Mesodermal cell (in vitro differentiated cells): ENCODE measurements around the gene ADGRV1.
A peak's percentile ranks its signal among the peaks of the same experiment; 100 is the strongest.
"Not testable (repeated sequence)": the region's sequence is repeated elsewhere in the genome, so short reads cannot be mapped to it uniquely, and the experiment has no call there.

ENCODE experiments used
- H3K27ac ChIP-seq: 2 replicates; pipeline ENCODE4 v1.7.0; 2013; ENCODE audit warnings: mild to moderate bottlenecking, low read depth, low read length, moderate library complexity; ENCODE audit not compliant: severe bottlenecking
- H3K36me3 ChIP-seq: 2 replicates; pipeline ENCODE4 v1.7.1; 2013; ENCODE audit warnings: mild to moderate bottlenecking, low read length, moderate library complexity; ENCODE audit not compliant: control insufficient read depth, insufficient read depth
- H3K4me1 ChIP-seq: one replicate; pipeline ENCODE4 v1.7.1; 2013; ENCODE audit warnings: mild to moderate bottlenecking, low read length; ENCODE audit not compliant: insufficient read depth, control insufficient read depth, poor library complexity, severe bottlenecking
- H3K4me3 ChIP-seq: 2 replicates; pipeline ENCODE4 v1.7.0; 2013; ENCODE audit warnings: low read length, control low read depth, mild to moderate bottlenecking; ENCODE audit not compliant: insufficient read depth, poor library complexity, severe bottlenecking; ENCODE audit errors: extremely low read depth
- H3K9me3 ChIP-seq: 2 replicates; pipeline ENCODE4 v1.7.1; 2013; ENCODE audit warnings: mild to moderate bottlenecking, low read length, moderate library complexity; ENCODE audit not compliant: control insufficient read depth
- WGBS, 2 experiments: methylation state at CpG; one replicate each; pipeline ENCODE4 v1.1.5; 2013; ENCODE audit warnings: missing lambda C conversion rate in 2 of 2; ENCODE audit not compliant: insufficient coverage in 2 of 2; 5-methylcytosine and 5-hydroxymethylcytosine counted together

The ADGRV1 gene

DNA sequence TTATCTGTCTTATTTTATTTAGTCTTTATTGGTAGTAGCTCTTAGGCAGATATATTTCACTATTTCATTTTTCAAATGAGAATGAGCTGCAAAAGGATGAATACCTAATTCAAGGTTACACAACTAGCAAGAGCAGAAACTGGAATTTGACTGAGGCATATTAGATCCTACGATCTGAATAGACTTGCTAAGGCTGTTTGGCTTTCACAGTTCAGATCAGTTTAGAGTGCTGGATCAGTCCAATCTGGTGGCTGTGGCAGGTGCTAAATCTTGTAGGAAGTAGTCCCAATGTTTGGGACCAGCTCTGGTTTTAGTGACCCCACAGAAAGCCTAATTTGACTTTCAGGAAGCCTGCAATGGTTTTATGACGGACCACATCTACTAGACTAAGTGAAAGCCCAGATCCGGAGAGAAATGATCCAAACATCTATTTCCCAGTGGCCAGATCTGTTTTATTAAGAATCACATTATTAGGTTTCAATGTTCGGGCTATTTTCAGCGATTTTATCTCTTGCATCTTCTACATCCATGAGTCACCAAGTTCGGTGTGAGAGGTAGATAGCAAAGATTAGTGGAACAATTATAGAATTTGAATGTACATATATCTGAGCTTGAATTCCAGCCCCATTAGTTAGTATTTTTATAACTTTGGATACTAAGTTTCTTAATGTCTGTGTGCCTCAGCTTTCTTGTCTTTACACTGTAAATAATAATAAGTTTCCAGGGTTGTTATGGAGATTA lies 359.5 kb downstream of the ADGRV1 start:
- Histone ChIP-seq H3K4me1 (peaks cover 10% of the 10 kb centered on the region), H3K9me3 (no peaks in the 10 kb centered on the region), H3K36me3 (no peaks in the 10 kb centered on the region), H3K27ac (no peak overlapping the region), H3K4me3 (no peak overlapping the region)
- 94 to 100% methylated on average over 2 to 3 of the region's 6 CpGs for WGBS, 2 experiments

DNA sequence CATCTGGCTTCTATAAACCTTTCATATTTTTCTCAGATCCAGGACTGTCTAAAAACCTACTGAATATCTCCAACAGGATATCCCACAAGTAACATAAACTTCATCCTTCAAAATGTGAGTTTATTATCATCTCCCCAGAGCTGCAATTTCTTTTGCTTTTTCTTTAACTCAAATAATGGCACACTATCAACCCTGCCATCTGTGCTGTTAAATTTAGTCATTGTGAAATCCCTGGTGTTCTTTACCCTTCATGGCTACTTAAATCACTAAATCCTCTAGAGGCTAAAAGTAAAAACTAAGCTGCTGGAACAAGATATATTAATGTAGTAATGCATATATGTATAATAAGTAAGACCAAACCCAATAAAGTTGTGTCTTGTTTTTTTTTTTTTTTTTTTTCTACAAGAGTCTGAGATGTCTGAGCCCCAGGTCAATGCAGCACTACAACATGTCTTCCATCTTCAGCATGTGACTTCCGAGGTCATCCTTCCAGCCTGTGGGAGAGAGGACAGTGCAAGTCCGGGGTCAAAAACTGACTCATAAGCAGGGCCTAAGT lies 362.9 kb downstream of the ADGRV1 start:
- no peak overlapping the region for H3K4me3 ChIP-seq
- WGBS, 2 experiments, result no CpG with 5 or more reads among the region's 2 CpGs
- H3K4me1 ChIP-seq, result no peaks in the 10 kb centered on the region
- no peak overlapping the region for H3K27ac ChIP-seq
- no peaks in the 10 kb centered on the region for H3K9me3 ChIP-seq
- no peaks in the 10 kb centered on the region for H3K36me3 ChIP-seq

DNA sequence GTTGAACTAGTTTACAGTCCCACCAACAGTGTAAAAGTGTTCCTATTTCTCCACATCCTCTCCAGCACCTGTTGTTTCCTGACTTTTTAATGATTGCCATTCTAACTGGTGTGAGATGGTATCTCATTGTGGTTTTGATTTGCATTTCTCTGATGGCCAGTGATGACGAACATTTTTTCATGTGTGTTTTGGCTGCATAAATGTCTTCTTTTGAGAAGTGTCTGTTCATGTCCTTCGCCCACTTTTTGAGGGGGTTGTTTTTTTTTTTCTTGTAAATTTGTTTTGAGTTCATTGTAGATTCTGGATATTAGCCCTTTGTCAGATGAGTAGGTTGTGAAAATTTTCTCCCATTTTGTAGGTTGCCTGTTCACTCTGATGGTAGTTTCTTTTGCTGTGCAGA lies 365.6 kb downstream of the ADGRV1 start:
- not testable (repeated sequence) for H3K36me3 ChIP-seq, H3K9me3 ChIP-seq, H3K4me1 ChIP-seq, H3K27ac ChIP-seq, H3K4me3 ChIP-seq
- 100% methylated on average over 1 of the region's 2 CpGs; no CpG with 5 or more reads in 1 of the 2 experiments for WGBS, 2 experiments

DNA sequence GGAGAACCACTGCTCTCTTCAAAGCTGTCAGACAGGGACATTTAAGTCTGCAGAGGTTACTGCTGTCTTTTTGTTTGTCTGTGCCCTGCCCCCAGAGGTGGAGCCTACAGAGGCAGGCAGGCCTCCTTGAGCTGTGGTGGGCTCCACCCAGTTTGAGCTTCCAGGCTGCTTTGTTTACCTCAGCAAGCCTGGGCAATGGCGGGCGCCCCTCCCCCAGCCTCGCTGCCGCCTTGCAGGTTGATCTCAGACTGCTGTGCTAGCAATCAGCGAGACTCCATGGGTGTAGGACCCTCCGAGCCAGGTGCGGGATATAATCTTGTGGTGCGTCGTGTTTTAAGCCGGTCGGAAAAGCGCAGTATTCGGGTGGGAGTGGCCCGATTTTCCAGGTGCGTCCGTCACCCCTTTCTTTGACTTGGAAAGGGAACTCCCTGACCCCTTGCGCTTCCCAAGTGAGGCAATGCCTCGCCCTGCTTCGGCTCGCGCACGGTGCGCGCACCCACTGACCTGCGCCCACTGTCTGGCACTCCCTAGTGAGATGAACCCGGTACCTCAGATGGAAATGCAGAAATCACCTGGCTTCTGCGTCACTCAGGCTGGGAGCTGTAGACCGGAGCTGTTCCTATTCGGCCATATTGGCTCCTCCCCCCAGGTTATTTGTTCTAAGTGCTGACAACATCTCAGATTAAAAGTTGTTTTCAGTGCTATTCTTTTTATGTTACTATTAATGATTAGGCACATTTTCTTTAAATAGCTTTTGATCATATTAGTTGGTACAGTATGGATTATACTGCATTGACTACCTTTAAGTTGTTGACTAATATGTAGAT lies 370.6 kb downstream of the ADGRV1 start:
- not testable (repeated sequence) for H3K9me3 ChIP-seq, H3K27ac ChIP-seq, H3K36me3 ChIP-seq
- H3K4me1 ChIP-seq, result peaks cover 20% of the 10 kb centered on the region
- peak overlapping the region; percentile 18 for H3K4me3 ChIP-seq
- WGBS, 2 experiments, result 59 to 61% methylated on average over 6 to 13 of the region's 29 CpGs

DNA sequence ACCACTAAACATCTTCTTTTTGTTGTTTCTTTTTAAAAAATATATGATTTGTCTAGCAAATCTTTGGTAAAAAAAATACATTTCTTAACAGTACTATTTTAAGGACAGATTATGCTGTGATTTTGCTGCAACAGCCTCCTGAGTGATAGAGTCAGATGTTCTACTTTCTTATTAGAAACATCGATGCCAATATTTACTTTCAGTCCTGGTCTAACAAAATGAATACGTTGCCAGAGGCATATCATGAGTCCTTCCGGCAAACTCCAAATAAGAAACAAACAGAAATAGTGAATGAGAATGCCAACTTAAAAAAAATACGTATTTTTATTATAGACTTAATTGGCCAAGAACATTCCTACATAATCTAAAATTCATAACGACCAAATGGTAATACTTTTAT lies 371.5 kb downstream of the ADGRV1 start:
- Histone ChIP-seq H3K36me3 (no peaks in the 10 kb centered on the region), H3K9me3 (peaks cover 8% of the 10 kb centered on the region), H3K4me3 (no peak overlapping the region), H3K27ac (no peak overlapping the region), H3K4me1 (peaks cover 20% of the 10 kb centered on the region)
- 83% methylated on average over 1 of the region's 5 CpGs; no CpG with 5 or more reads in 1 of the 2 experiments for WGBS, 2 experiments

DNA sequence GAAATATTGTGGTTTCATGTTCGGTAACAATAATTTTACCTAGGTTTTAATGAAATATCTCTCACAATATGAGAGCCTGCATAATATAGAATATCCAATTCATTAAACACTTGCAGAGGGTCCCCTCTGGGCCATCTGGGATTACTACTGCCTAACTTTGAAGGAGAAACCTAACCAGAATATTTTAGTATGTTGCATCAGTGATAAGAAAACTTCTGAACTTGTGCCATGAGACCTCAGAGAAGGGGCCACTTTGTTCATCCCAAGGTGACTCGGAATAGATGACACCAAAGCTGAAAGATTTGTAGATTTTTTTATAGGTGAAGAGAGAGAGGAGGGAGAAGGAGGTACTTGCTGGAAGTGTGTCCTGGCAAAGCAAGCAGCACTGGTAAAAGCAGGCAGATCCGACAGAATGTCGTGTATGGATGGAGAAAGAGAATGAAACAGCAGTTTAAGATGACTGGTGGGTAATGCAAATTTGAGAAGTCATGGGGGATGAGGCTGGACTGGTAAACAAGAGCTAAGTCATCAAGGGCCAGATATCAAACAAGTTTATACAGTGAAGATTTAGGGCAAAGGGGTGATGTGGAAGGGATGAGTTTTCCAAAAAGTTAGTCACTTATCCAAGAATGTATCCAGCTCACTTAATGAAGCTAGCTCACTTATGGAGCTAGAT lies 372.3 kb downstream of the ADGRV1 start:
- no peak overlapping the region for H3K4me3 ChIP-seq
- H3K4me1 ChIP-seq, result peaks cover 20% of the 10 kb centered on the region
- no peaks in the 10 kb centered on the region for H3K36me3 ChIP-seq
- H3K9me3 ChIP-seq, result peaks cover 8% of the 10 kb centered on the region
- 78 to 80% methylated on average over 3 of the region's 4 CpGs for WGBS, 2 experiments
- no peak overlapping the region for H3K27ac ChIP-seq

DNA sequence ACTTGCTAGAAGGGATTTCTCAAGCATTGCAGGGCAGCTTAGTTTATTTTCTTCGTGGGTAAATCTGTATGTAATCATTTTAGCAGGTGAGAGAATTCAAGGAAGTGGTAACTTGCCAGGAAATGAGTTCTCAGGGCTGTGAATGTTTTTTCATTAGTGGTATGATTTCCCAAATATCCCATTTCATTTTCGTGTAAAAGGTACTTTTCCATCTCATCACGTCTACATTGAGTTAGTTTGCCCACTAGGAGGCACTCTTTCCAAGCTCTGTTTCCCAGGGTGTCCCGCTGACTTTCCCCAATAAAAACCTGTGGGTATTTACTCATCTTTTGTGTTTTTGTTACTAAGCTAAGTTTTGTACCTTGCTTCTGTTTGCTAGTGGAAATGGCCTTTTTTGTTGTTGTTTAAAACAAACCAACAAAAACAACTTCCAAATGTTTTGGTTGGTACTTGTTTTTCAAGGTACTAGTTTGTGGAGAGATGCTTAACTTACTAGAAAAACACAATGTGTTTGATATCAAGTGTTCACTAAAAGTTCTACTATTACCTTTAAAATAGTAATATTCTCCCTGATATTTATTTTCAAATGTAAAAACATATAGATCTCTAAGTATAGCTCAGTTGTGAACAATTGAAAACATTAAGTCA lies 373.6 kb downstream of the ADGRV1 start:
- H3K27ac ChIP-seq, result no peak overlapping the region
- H3K36me3 ChIP-seq, result no peaks in the 10 kb centered on the region
- WGBS, 2 experiments, result no CpG with 5 or more reads among the region's 4 CpGs
- H3K4me3 ChIP-seq, result no peak overlapping the region
- H3K4me1 ChIP-seq, result peaks cover 20% of the 10 kb centered on the region
- H3K9me3 ChIP-seq, result peaks cover 8% of the 10 kb centered on the region

DNA sequence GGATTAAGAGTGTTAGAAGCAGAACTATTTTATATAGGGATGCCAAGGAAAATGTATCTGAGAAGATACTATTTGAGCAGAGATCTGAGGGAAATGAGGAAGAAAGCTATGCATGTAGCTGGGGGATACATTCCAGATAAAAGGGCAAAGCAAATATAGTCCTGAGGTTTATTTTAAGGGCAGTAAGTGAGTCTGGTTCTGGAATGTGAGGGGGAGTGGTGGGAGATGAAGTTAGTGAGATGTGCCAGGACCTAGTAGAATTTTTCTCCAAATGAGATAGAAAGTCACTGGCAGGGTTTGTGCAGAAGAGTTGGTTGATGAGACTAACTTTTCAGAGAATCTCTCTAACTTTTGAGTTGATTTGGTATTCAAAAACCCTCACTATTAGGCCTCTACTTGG lies 374.7 kb downstream of the ADGRV1 start:
- H3K4me1 ChIP-seq, result peaks cover 20% of the 10 kb centered on the region
- H3K4me3 ChIP-seq, result no peak overlapping the region
- H3K36me3 ChIP-seq, result no peaks in the 10 kb centered on the region
- H3K9me3 ChIP-seq, result peaks cover 8% of the 10 kb centered on the region
- H3K27ac ChIP-seq, result no peak overlapping the region

DNA sequence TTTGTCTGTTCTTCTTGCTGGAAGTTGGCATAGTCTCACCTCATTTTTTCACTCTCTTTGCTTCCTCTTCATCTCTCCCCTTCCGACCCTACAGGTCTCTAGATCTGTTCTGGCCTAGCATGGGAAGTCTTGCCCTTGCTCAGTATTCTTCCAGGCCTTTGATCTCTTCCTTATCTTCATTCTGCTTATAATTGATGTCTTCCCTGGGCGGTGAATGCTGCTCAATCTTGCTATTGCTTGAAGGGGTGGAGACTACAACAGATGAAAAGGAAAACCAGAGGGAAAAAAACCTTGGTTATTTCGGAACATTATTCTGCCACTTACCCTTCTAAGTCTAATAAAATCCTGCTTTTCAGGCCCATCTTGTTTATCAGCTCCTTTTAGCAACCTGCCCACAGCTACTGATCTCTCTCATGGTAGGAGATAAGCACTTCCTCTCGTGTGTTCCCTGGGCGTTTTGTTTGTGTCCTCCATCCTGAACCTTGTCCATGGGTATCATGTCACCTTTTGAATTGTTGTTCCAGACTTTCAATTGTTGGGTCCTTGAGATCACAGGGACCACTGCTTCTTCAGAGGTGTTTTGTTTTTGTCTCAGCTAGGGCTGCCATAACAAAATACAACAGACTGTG lies 375.6 kb downstream of the ADGRV1 start:
- H3K4me3 ChIP-seq, result no peak overlapping the region
- H3K36me3 ChIP-seq, result no peaks in the 10 kb centered on the region
- H3K4me1 ChIP-seq, result peaks cover 20% of the 10 kb centered on the region
- H3K9me3 ChIP-seq, result peaks cover 8% of the 10 kb centered on the region
- H3K27ac ChIP-seq, result peak overlapping the region; percentile 39
- WGBS, 2 experiments, result 87 to 98% methylated on average over 4 of the region's 5 CpGs

DNA sequence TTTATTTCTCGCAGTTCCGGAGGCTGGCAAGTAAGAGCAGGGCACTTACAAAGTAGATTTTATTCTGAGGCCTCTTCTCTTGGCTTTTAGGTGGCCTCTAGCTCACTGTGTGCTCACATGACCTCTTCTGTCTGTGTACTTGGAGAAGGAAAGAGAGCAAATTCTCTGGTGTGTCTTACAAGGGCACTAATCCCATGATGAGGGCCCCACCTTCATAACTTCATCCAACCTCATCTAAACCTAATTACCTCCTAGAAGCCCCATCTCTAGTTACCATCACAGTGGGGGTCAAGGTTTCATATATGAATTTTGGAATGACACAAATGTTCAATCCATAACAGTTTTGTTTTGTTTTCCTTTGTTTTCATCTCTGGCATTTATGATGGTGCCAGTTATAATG lies 376.1 kb downstream of the ADGRV1 start:
- WGBS, 2 experiments, result 85 to 100% methylated on average over 2 of the region's 2 CpGs

More for the DNA sequence above, 376.1 kb downstream of the ADGRV1 start:
- Histone ChIP-seq H3K36me3 (no peaks in the 10 kb centered on the region), H3K27ac (peak overlapping the region; percentile 39), H3K4me3 (no peak overlapping the region), H3K9me3 (peaks cover 8% of the 10 kb centered on the region), H3K4me1 (peaks cover 20% of the 10 kb centered on the region)
